ENCODE measurements around the gene DIABLO. TPM values are rescaled to one million over a fixed set of nuclear protein-coding genes. Genes with fewer than 3 reads are reported as not detected.

Gene DIABLO
- total RNA-seq, 1 donor from 2014 or later = 61.0 TPM

- peaks cover 9% of the 10 kb centered on the region for H3K4me1 Mint-ChIP-seq
- no peak overlapping the region for H3K4me3 Mint-ChIP-seq
- no peak for DNase-seq
- no peaks in the 10 kb centered on the region for H3K36me3 Mint-ChIP-seq (ENCODE audit: low read depth)
- no peak overlapping the region for H3K27ac Mint-ChIP-seq
- intact Hi-C loops (cut with micrococcal nuclease) = no loop called here
- peaks cover 7% of the 10 kb centered on the region for H3K27me3 Mint-ChIP-seq
- no peaks in the 10 kb centered on the region for H3K9me3 Mint-ChIP-seq
Observed at GRCh38 chr12:122168492-122168891, 57.4 kb downstream of the DIABLO start.

GRCh38 chr12:122167356-122167925, 58.4 kb downstream of the DIABLO start:
- DNase-seq = no peak
- Mint-ChIP-seq H3K27ac (peak overlapping the region; percentile 34), H3K9me3 (no peaks in the 10 kb centered on the region), H3K4me1 (peaks cover 11% of the 10 kb centered on the region), H3K4me3 (no peak overlapping the region), H3K36me3 (ENCODE audit: low read depth) (no peaks in the 10 kb centered on the region), H3K27me3 (peaks cover 7% of the 10 kb centered on the region)
- intact Hi-C loops (cut with micrococcal nuclease) = loop anchor here (2.0 kb wide), 1 partner anchor 15 kb away; the partner anchor contains the start of gene LRRC43

DNA sequence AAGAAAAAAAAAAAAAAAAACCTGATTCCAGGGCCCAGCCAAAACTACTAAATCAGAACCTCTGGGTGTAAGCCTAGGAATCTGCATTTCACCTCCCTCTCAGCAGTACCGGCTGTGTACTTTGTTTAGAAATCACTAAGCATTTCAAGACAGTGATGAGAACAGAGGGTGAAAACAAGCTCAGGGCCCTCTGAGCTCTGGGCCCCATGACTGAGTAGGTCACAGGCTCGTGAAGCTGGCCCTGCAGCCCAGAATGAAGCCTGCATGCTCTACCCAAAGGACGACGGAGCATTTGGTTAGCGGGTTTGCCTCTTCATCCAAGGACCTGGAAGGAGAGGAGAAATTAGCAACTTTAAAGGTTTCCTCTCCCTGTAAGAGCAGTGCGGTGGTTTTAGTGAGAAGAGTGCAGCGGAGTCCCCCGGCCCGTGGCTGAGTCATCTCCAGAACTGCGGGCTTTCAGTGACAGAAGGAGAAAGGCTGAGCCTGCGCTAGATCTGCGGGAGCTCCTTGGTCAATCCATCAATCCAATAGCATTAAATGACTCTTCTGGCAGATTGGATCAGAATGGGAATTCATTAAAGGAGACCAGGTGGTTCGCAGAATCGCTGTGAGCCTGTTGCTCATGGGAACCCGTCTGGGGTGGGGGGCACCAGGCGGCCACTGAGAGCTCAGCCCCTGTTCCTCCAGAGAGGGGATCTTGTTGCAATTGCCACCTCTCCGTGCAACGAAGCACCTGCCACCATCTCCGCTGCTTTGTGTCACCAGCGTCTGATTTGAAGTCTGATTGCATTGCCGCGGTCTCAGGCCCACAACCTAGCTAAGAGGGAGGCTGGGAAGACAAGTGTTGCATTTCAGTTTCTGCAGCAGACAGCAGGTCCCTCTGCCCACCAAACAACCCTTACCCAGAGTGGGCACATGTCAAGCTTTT, 59.2 kb downstream of the DIABLO start:
- Mint-ChIP-seq H3K36me3 (ENCODE audit: low read depth) (no peaks in the 10 kb centered on the region), H3K9me3 (no peaks in the 10 kb centered on the region), H3K4me3 (no peak overlapping the region), H3K27me3 (peaks cover 5% of the 10 kb centered on the region), H3K27ac (peak overlapping the region; percentile 34), H3K4me1 (peaks cover 15% of the 10 kb centered on the region)
- peak; percentile 75 for DNase-seq
- intact Hi-C loops (cut with micrococcal nuclease) = loop anchor here (2.0 kb wide), 1 partner anchor 16 kb away; the partner anchor contains the start of gene LRRC43

GRCh38 chr12:122162976-122163375, 62.9 kb downstream of the DIABLO start:
- no peak for DNase-seq
- Mint-ChIP-seq H3K4me3 (no peak overlapping the region), H3K27me3 (peaks cover 5% of the 10 kb centered on the region), H3K27ac (no peak overlapping the region), H3K36me3 (ENCODE audit: low read depth) (no peaks in the 10 kb centered on the region), H3K9me3 (no peaks in the 10 kb centered on the region), H3K4me1 (peaks cover 15% of the 10 kb centered on the region)
- intact Hi-C loops (cut with micrococcal nuclease) = no loop called here

- intact Hi-C loops (cut with micrococcal nuclease) = no loop called here
- DNase-seq = no peak
- Mint-ChIP-seq H3K36me3 (ENCODE audit: low read depth) (no peaks in the 10 kb centered on the region), H3K27ac (no peak overlapping the region), H3K27me3 (peaks cover 2% of the 10 kb centered on the region), H3K4me3 (no peak overlapping the region), H3K4me1 (peaks cover 7% of the 10 kb centered on the region), H3K9me3 (no peaks in the 10 kb centered on the region)
Observed at GRCh38 chr12:122161682-122162081, 64.2 kb downstream of the DIABLO start.

DNA sequence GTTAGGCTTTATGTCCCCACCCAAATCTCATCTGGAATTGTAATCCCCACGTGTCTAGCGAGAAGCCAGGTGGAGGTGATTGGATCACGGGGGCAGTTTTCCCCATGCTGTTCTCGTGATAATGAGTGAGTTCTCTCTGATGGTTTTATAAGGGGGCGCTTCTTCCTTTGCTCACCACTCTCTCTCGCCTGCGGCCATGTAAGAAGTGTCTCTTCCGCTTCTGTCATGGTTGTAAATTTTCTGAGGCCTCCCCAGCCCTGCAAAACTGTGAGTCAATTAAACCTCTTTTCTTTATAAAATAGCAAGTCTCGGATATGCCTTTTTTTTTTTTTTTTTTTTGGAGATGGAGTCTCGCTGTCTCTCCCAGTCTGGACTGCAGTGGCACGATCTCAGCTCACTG, 65.1 kb downstream of the DIABLO start:
- Mint-ChIP-seq H3K4me1 (peaks cover 6% of the 10 kb centered on the region), H3K9me3 (no peaks in the 10 kb centered on the region), H3K36me3 (ENCODE audit: low read depth) (no peaks in the 10 kb centered on the region), H3K27me3 (peaks cover 2% of the 10 kb centered on the region), H3K4me3 (no peak overlapping the region), H3K27ac (no peak overlapping the region)
- no peak for DNase-seq
- intact Hi-C loops (cut with micrococcal nuclease) = loop anchor here (1.0 kb wide), 1 partner anchor 31 kb away; no protein-coding TSS in a partner anchor

- H3K27me3 Mint-ChIP-seq = peaks cover 2% of the 10 kb centered on the region
- no peaks in the 10 kb centered on the region for H3K9me3 Mint-ChIP-seq
- intact Hi-C loops (cut with micrococcal nuclease) = loop anchor here (1.0 kb wide), 1 partner anchor 31 kb away; no protein-coding TSS in a partner anchor
- no peaks in the 10 kb centered on the region for H3K36me3 Mint-ChIP-seq (ENCODE audit: low read depth)
- H3K4me1 Mint-ChIP-seq = peaks cover 6% of the 10 kb centered on the region
- no peak overlapping the region for H3K4me3 Mint-ChIP-seq
- DNase-seq = no peak
- no peak overlapping the region for H3K27ac Mint-ChIP-seq
Observed at GRCh38 chr12:122159882-122160281, 66.0 kb downstream of the DIABLO start.

GRCh38 chr12:122158700-122159285, 67.1 kb downstream of the DIABLO start:
- Mint-ChIP-seq H3K27me3 (peaks cover 2% of the 10 kb centered on the region), H3K4me1 (peaks cover 6% of the 10 kb centered on the region), H3K9me3 (no peaks in the 10 kb centered on the region), H3K36me3 (ENCODE audit: low read depth) (no peaks in the 10 kb centered on the region), H3K27ac (no peak overlapping the region), H3K4me3 (no peak overlapping the region)
- intact Hi-C loops (cut with micrococcal nuclease) = no loop called here
- DNase-seq = no peak

Other genes with a start within 250 kb of the DIABLO start
- 9.3 and 10.7 TPM in 2 replicates for gene BCL7A, start 204.2 kb downstream of the DIABLO start, total RNA-seq
- 47.6 and 48.0 TPM in 2 replicates for gene MLXIP, start 147.3 kb downstream of the DIABLO start, total RNA-seq
- 2.5 TPM in 2 replicates for gene IL31, start 51.8 kb downstream of the DIABLO start, total RNA-seq
- gene LRRC43, start 42.9 kb downstream of the DIABLO start, total RNA-seq = 0.33 TPM in 1 of 2 replicates, not detected in the other
- gene B3GNT4, start 22.3 kb downstream of the DIABLO start, total RNA-seq = 0.64 and 1.0 TPM in 2 replicates
- gene VPS33A, start 40.4 kb upstream of the DIABLO start, total RNA-seq = 25.9 and 28.4 TPM in 2 replicates
- 60.8 and 66.1 TPM in 2 replicates for gene CLIP1, start 196.6 kb upstream of the DIABLO start, total RNA-seq